MM.1S (cell line): ENCODE data around the gene POLN.

ENCODE experiments used
- DNase-seq: peaks from one replicate; pipeline ENCODE4 v3.0.0-alpha.2; 2015
- H2AFZ ChIP-seq: fragments of 300-600 bp; sonication (generic); 2 replicates; pipeline ENCODE4 v1.6.0; 2016; ENCODE audit warnings: antibody characterized with exemption, low read length
- H3F3A ChIP-seq: fragments of 300-600 bp; sonication (generic); 2 replicates; pipeline ENCODE4 v1.6.1; 2016; ENCODE audit warnings: mild to moderate bottlenecking, antibody characterized with exemption, low read length, moderate library complexity, mixed read lengths; ENCODE audit not compliant: insufficient read depth
- H3K27ac ChIP-seq: fragments of 300-600 bp; sonication (generic); 2 replicates; pipeline ENCODE4 v1.5.1; 2016; ENCODE audit warnings: mild to moderate bottlenecking, low read length
- H3K27me3 ChIP-seq: fragments of 300-600 bp; sonication (generic); replicated peaks from 2 replicates; pipeline ENCODE4 v1.6.0; 2016; ENCODE audit warnings: low read length; ENCODE audit not compliant: insufficient read depth
- H3K36me3 ChIP-seq: fragments of 300-600 bp; sonication (generic); replicated peaks from 2 replicates; pipeline ENCODE4 v1.6.1; 2016; ENCODE audit warnings: mild to moderate bottlenecking, low read length, mixed read lengths; ENCODE audit not compliant: insufficient read depth
- H3K4me1 ChIP-seq: fragments of 300-600 bp; sonication (generic); 2 replicates; pipeline ENCODE4 v1.6.1; 2016; ENCODE audit warnings: low read length, mixed read lengths
- H3K4me2 ChIP-seq: fragments of 300-600 bp; sonication (generic); 2 replicates; pipeline ENCODE4 v1.6.0; 2016; ENCODE audit warnings: low read depth, low read length
- H3K4me3 ChIP-seq: fragments of 300-600 bp; sonication (generic); 2 replicates; pipeline ENCODE4 v1.5.1; 2016; ENCODE audit warnings: low read length, mixed read lengths
- H3K79me2 ChIP-seq: fragments of 300-600 bp; sonication (generic); 2 replicates; pipeline ENCODE4 v1.6.1; 2016; ENCODE audit warnings: mixed run types, low read length, mixed read lengths
- H3K9ac ChIP-seq: fragments of 300-600 bp; sonication (generic); 2 replicates; pipeline ENCODE4 v1.6.1; 2016; ENCODE audit warnings: low read length, mixed read lengths
- H3K9me2 ChIP-seq: fragments of 300-600 bp; sonication (generic); replicated peaks from 2 replicates; pipeline ENCODE4 v1.6.1; 2016; ENCODE audit warnings: mild to moderate bottlenecking, low read length, mixed read lengths; ENCODE audit not compliant: insufficient read depth
- H3K9me3 ChIP-seq: fragments of 300-600 bp; sonication (generic); replicated peaks from 2 replicates; pipeline ENCODE4 v1.6.1; 2016; ENCODE audit warnings: mild to moderate bottlenecking, low read length, mixed read lengths; ENCODE audit not compliant: insufficient read depth
- H4K20me1 ChIP-seq: fragments of 300-600 bp; sonication (generic); 2 replicates; pipeline ENCODE4 v1.6.1; 2016; ENCODE audit warnings: mild to moderate bottlenecking, low read length, moderate library complexity, mixed read lengths; ENCODE audit not compliant: insufficient read depth
- CTCF ChIP-seq: fragments of 300-600 bp; sonication (generic); IDR thresholded peaks from 2 replicates; pipeline ENCODE4 v1.5.1; 2016; ENCODE audit warnings: antibody characterized with exemption, low read length, mixed read lengths
- EZH2 ChIP-seq: fragments of 300-600 bp; sonication (generic); optimal IDR thresholded peaks from 2 replicates; pipeline ENCODE3; 2017; ENCODE audit warnings: low read depth, mild to moderate bottlenecking, antibody characterized with exemption, low read length, mixed read lengths
- EZH2phosphoT487 ChIP-seq: fragments of 300-600 bp; sonication (generic); IDR thresholded peaks from 2 replicates; pipeline ENCODE4 v1.6.1; 2018; ENCODE audit warnings: antibody characterized with exemption, low read length

Gene POLN

GRCh38 chr4:2080429-2081300 is 161.3 kb downstream of the POLN start:
- no peak for DNase-seq
- no peaks in the 10 kb centered on the region for H3F3A ChIP-seq
- H3K4me3 ChIP-seq = no peak overlapping the region
- H3K9me2 ChIP-seq = no peaks in the 10 kb centered on the region
- H3K27ac ChIP-seq = no peak overlapping the region
- H3K9ac ChIP-seq = no peak overlapping the region
- no peak for TF ChIP-seq CTCF
- TF ChIP-seq EZH2phosphoT487 = no peak
- TF ChIP-seq EZH2 = no peak
- H3K36me3 ChIP-seq = no peaks in the 10 kb centered on the region
- no peaks in the 10 kb centered on the region for H3K27me3 ChIP-seq
- H4K20me1 ChIP-seq = no peaks in the 10 kb centered on the region
- H3K4me2 ChIP-seq = no peak overlapping the region
- H3K4me1 ChIP-seq = no peaks in the 10 kb centered on the region
- H3K79me2 ChIP-seq = no peaks in the 10 kb centered on the region
- H2AFZ ChIP-seq = no peak overlapping the region
- no peaks in the 10 kb centered on the region for H3K9me3 ChIP-seq

- no peaks in the 10 kb centered on the region for H3K36me3 ChIP-seq
- no peaks in the 10 kb centered on the region for H3F3A ChIP-seq
- no peaks in the 10 kb centered on the region for H3K4me1 ChIP-seq
- TF ChIP-seq CTCF (no peak), EZH2phosphoT487 (no peak), EZH2 (no peak)
- H3K9me3 ChIP-seq = no peaks in the 10 kb centered on the region
- H3K27me3 ChIP-seq = no peaks in the 10 kb centered on the region
- DNase-seq = no peak
- H4K20me1 ChIP-seq = no peaks in the 10 kb centered on the region
- H3K79me2 ChIP-seq = no peaks in the 10 kb centered on the region
- no peak overlapping the region for H2AFZ ChIP-seq
- H3K4me2 ChIP-seq = no peak overlapping the region
- H3K9ac ChIP-seq = no peak overlapping the region
- H3K9me2 ChIP-seq = no peaks in the 10 kb centered on the region
- no peak overlapping the region for H3K4me3 ChIP-seq
- no peak overlapping the region for H3K27ac ChIP-seq
These were observed 162.0 kb downstream of the POLN start for GRCh38 chr4:2079926-2080325.

DNA sequence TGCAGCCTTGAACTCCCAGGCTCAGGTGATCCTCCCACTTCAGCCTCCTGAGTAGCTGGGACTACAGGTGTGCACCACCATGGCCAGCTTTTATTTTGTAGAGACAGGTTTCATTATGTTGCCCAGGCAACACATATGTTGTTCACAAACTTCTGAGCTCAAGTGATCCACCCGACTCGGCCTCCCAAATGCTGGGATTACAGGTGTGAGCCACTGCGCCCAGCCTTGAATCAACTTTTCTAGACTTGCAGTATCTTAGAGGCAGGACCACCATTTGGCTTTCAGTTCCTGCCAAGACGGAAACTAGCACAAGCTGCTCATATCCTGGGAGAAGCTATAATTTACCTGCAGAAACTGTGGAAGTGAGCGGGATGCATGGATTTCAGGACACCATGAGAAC is 162.9 kb downstream of the POLN start:
- H4K20me1 ChIP-seq = no peaks in the 10 kb centered on the region
- DNase-seq = no peak
- H2AFZ ChIP-seq = no peak overlapping the region
- no peaks in the 10 kb centered on the region for H3K9me3 ChIP-seq
- no peak overlapping the region for H3K27ac ChIP-seq
- no peaks in the 10 kb centered on the region for H3F3A ChIP-seq
- no peaks in the 10 kb centered on the region for H3K79me2 ChIP-seq
- H3K27me3 ChIP-seq = no peaks in the 10 kb centered on the region
- TF ChIP-seq EZH2phosphoT487 (no peak), EZH2 (no peak), CTCF (no peak)
- no peak overlapping the region for H3K4me2 ChIP-seq
- H3K4me1 ChIP-seq = no peaks in the 10 kb centered on the region
- H3K36me3 ChIP-seq = no peaks in the 10 kb centered on the region
- no peaks in the 10 kb centered on the region for H3K9me2 ChIP-seq
- H3K9ac ChIP-seq = no peak overlapping the region
- H3K4me3 ChIP-seq = no peak overlapping the region
